ENCODE data around the gene MYRF.
A peak's percentile ranks its signal among the peaks of the same experiment; 100 is the strongest.

MYRF gene

GRCh38 chr11:61719978-61720377 lies 32.5 kb upstream of the MYRF start:
- DNase-seq: no peak

- no peak for DNase-seq
Observed at GRCh38 chr11:61720597-61720996, 31.8 kb upstream of the MYRF start.

GRCh38 chr11:61724437-61724836 lies 28.0 kb upstream of the MYRF start:
- DNase-seq: no peak

GRCh38 chr11:61725781-61726231 lies 26.6 kb upstream of the MYRF start:
- DNase-seq: no peak

DNA sequence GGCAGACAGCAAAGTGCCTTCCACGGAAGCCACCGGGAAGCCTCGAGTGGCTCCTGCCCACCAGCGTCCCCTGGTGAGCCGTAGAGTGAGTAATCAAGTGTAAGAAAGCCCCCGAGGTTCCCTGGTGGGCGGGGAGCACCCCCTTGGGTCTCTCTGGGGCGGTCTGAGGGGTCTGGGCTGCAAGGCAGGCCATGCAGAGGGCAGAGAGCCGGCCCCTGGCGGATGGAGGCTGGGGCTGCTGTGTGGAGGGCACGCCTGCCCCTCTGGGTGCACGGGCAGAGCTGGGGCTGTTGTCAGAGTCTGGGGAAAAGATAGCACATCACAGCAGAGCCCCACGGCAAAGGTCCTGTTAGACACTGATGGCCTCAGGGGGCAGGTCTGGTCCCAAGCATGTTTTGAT lies 25.7 kb upstream of the MYRF start:
- DNase-seq: no peak

- DNase-seq: no peak
Observed at GRCh38 chr11:61727401-61727811, 25.0 kb upstream of the MYRF start.

DNA sequence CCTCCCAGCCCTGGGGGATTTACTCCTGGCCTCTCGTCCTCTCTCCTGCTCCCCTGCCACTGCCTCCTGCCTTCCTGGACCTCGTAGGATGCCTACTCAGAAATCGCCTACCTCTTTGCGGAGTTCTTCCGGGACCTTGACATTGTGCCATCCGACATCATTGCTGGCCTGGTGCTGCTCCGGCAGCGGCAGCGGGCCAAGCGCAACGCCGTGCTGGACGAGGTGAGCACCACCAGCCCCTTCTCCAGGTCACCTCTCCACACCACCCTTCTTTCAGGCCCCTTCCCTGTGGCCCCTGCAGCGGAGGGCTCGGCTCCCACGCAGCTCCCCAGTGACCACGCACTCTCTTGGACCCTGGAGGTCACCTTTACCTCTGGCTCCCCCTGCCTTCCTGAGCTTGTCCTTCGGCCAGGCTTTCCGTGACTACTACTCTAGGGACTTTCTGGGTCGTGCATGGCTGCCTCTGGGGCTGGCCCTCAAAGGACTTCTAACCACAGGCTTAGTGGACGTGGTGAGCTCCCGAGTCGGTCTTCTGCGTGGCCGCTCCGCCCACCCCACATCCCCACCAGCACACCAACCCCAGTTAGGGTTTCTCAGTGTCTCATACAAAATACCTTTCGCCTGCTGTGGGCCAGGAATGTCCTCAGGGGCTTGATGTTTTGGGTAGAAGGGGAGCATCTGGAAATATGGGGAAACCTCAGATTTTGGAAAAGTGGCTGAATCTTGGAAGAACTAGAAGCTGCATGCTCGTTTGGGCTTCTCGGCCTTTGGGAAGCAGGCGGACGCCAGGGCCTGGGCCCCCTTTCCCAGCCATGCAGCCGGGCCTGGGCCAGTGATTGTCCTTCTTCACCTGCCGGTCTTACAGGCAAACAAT lies 24.1 kb upstream of the MYRF start:
- DNase-seq: no peak

- no peak for DNase-seq
Observed at GRCh38 chr11:61728940-61729219, 23.6 kb upstream of the MYRF start.

- DNase-seq: peak; percentile 39
Observed at GRCh38 chr11:61730240-61730994, 22.0 kb upstream of the MYRF start.

GRCh38 chr11:61731211-61731951 lies 21.1 kb upstream of the MYRF start:
- DNase-seq: no peak

GRCh38 chr11:61731952-61732675 lies 20.3 kb upstream of the MYRF start:
- DNase-seq: no peak

DNA sequence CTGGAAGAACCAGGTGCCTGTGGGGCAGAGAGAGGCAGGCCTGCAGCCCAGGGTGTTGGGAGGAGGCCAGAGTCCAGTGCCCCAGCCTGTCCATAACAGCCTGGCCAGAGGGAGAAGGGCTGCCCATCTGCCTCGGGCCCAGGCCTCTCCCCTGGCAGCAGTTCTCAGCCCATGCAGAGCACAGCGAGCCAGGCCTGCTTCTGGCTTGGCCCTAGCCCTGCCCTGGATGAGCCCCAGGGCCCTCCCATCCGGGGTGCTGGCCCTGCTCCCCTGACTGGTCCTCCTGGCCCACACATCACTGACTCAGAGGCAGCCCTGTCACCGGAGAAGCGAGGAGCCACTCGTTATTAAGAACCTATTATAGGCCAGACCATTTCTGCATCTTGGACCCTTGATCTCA lies 19.7 kb upstream of the MYRF start:
- DNase-seq: no peak

GRCh38 chr11:61733120-61733978 lies 19.1 kb upstream of the MYRF start:
- peak; percentile 57 for DNase-seq

- DNase-seq: no peak
Observed at GRCh38 chr11:61734767-61735166, 17.7 kb upstream of the MYRF start.

GRCh38 chr11:61735391-61735790 lies 17.0 kb upstream of the MYRF start:
- DNase-seq: no peak

GRCh38 chr11:61736310-61736709 lies 16.1 kb upstream of the MYRF start:
- no peak for DNase-seq

- DNase-seq: no peak
Observed at GRCh38 chr11:61737131-61737530, 15.3 kb upstream of the MYRF start.

- no peak for DNase-seq
Observed at GRCh38 chr11:61737636-61738386, 14.6 kb upstream of the MYRF start.

GRCh38 chr11:61738776-61739175 lies 13.7 kb upstream of the MYRF start:
- DNase-seq: no peak

GRCh38 chr11:61739413-61739812 lies 13.0 kb upstream of the MYRF start:
- no peak for DNase-seq

- DNase-seq: no peak
Observed at GRCh38 chr11:61739966-61740365, 12.5 kb upstream of the MYRF start.
